ENCODE measurements around the gene TNXB.
A peak's percentile ranks its signal among the peaks of the same experiment; 100 is the strongest.
"Not testable (repeated sequence)": the region's sequence is repeated elsewhere in the genome, so short reads cannot be mapped to it uniquely, and the experiment has no call there.

TNXB gene

DNA sequence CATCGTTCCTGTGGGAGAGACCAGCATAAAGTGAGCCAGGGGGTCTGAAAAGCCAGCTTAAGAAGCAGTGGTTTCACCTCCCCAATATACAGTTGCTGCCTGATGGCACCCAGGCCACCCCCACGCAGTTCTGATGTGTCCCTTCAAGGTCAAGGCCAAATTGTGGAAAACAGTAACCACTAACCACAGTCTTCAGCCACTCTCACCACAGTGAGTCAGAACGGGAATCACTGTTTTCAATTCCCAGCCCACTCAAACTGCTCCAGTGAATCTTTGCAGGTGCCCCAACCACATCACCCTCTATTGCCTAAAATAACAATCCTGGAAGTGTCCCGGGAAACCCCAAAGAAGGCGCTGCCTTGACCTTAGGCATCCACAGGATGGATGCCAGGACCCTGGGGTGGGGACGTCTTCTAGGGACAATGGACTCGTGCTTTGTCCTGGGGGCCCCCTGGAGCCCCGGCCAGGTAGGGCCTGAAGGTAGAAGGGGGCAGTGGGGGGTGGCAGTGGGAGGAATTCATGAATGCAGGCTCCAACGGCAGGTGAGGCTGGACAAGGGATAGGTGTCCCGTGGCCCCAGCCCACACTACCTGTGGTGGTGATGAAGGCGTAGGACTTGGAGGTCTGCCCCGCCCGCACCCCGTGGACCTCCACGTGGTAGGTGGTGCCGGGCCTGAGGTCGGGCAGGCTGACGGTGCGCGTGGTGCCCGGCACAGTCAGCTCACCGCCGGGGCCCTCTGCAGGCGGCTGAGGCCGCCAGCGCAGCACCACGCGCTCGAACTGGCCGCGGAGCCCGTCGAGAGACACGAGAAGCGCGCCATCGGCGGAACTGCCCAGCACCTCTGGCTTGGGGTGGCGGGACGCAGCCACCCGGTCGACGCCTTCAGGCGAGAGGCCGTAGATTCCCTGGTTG lies 22.2 kb downstream of the TNXB start:
- peak in 1 of 51 donors; percentile 10 for DNase-seq

DNA sequence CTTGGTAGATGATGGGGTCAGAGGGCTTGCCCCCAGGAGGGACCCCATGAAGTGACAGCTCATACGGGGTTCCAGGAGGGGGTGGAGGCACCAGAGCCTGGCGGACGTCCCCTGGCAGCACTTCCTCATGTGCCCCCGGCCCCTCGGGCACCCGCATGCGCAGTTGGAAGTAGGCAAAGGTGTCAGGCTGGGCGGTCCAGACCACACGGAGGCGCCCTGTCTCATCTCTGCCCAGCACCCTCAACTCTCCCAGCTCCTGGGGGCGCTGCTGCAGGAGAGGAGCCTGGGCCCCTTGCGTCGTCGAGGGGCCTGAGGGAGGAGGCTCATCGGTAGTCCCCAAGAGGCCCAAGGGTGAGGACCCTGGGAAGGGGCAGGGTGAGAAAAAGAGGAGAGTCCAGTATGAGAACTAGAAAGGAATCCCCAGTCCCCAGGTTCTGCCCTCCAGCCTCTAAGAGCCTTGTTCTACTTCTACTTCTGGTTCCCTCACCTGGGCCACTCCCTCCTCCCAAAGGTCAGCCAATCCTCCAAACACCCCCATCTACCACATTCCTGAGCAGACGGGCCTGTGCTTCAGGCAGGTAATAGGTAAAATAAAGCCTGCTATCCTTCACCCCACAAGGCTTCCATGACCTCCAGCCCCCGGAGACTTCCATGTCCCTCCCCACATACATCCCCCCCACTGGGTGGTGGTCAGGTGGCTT lies 23.2 kb downstream of the TNXB start:
- no peak for DNase-seq

DNA sequence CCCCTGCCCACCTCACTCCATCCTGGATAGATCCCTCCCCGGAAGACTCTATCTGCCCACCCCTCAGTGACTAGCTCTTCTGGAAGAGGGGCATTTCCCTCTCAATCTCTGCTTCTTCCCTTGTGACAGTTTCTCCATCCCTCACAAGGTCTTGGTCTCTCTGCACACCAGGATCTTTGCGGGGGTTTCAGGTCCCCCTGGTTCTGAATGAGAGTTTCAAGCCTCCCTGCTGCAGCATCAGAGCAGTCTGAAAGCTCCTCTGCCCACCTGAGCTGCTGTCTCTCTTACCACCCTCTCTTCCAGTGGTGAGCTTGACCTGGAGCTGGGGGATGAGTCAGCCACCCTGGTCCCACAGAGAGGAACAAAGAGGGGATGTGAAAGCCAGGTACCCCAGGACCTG lies 24.4 kb downstream of the TNXB start:
- DNase-seq = no peak

DNA sequence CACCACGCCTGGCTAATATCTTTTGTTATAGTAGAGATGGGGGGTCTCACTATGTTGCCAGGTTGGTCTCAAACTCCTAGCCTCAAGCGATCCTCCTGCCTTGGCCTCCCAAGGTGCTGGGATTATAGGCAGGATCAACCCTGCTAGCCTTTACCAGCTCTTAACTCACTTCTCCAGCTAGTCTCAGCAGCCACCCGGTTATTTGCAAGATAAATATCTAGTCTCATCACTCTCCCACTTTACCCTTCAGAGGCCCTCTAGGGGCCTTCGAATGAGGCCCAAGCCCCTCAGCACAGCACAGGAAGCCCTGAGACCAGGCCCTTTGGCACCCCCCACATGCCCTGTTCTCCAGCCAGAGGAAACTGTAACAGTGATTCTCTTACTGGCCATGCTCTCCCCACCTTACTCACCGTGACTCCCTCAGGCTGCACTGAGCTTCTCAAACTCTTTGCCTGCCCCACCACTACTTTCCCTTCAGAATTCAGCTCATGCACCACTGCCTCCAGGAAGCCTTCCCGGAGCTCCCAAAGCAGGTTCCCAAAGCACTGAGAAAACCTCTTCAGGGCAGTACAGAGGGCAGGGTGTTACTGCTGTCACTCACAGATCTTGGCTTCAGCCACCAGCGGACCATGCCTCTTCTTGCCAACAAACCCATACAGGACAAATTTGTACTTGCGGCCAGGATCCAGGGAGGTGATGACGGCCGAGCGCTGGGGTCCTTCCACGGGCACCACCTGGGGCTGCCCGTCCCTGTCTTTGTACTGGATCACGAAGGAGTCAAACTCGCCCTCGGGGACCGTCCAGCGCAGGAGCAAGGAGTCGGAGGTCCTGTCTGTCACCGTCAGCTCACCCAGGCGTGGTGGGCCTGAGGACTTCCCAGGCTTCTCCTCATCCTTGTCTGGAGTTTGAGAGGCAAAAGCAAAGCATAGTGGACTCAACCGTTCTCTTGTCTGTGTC lies 25.0 kb downstream of the TNXB start:
- no peak for DNase-seq

DNA sequence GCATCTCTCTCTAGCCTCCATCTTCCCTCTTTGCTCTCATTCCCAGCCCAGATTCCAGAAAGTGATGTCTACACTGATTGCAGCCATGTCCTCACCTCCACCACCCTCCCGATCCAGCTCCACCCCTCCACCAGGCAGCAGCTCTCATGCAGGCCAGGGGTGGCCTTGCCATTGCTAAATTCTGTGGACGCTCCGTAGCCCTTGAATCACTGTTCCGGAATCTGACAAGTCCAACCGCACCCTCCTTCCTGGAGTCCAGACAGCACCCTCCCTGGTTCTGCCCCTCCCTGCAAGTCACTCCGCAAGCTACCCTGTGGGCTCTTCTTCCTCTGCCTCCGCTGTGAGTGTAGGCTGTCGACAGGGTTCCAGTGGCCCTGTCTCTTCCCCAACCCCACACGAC lies 26.2 kb downstream of the TNXB start:
- no peak for DNase-seq

DNA sequence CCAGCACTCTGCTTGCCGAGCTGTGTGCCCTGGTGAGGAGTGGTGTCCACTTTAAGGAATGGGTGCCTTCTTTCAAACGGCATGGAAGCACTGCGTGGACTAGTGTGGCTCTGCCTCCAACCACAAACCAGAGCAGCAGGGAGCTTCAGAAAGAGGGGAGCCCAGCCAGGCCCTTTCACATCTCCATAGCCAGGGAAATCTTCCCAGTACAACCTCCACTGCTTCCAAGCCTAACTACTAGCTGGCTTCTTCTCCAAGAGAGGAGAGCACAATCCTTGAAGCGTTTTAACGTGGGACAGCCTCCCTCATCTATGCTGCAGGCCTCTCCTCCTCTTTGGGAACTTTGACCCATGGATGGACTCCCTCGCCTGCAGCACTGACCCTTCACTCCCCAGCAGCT lies 26.7 kb downstream of the TNXB start:
- DNase-seq = no peak

DNA sequence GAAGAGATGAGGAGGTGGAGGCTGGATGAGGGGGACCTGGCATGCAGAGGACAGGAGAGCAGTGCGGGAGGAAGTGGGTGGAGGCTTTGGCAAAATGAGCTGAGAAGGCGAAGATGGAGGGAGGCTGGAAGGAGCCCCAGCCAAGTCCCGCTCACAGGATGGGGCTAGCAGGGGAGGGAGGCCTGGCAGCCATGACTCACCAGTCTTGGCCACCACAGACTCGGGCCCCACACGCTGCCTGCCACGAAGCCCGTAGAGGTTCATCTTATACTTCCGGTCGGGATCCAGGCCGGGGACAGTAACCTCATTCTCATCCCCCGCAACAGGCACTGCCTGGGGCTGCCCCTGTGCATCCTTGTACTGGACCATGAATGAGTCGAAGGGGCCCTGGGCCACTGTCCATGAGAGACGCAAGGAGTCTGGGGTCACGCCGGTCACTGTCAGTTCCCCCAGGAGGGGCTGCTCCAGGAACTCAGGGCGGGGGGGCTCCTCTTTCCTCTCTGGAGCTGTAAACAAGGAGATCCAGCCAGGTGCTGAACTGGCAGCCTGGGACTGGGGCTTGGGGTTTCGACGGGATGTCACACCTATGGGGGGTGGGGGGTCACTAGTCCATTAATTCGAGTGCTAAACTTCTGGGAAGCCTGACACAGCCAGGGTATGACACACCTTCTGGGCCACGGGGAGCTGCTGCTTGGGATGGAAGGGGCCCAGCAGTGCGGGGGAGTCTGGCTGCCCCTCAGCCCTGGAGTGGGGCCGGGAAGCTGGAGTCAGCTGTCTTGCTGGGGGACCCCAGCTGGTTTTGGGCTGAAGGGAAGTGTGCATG lies 27.8 kb downstream of the TNXB start:
- DNase-seq = peak in 1 of 51 donors; percentile 31

DNA sequence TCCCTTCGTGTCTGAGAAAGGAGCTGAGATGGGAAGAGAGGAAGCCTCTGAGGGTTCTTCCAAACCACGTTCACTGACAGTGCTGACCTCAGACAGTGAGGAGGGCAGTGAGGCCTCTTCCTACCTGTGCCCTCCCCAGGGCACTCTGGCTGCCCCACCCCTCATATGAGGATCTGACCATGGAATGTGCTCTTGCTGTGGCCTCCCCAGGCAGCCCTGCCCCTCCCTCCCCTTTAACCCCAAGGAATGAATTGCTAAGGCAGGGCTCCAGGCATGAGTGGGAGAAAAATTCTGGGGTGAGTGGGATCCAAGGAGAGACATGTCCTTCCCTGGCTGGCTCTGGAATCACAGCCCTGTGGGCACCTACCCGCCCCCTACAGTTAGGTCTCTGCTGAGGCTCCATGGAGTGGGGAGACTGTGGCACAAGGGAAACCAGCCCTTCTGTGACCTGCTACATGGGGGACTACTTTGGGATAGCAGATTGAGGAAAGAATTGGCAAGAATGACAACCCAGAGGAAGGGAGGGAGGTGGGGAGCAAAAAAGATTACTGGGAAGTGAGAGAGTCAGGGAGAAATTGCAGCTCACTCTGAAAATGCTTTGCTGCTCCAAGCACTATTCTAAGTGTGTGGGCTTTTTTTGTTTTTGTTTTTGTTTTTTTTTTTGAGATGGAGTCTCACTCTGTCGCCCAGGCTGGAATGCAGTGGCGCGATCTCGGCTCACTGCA lies 29.4 kb downstream of the TNXB start:
- DNase-seq = no peak

DNA sequence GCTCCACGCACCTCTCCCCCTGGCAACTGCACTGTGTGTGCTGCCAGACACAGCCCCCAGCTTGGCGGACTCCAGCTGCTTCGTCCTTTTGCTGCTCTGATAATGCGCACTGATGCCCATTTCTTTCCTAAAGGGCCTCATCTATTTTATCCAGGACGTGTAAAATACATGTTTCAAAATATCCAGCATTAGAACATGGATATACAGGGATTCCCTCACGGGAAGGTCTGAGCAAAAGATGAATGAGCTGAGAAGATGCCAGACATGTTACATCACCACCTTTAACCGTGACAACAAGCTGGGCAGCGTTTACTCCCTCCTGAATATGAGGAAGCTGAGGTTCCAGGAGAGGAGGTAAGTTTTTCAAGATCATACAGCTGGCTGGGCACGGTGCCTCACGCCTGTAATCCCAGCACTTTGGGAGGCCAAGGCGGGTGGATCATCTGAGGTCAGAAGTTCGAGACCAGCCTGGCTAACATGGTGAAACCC lies 32.8 kb downstream of the TNXB start:
- no peak for DNase-seq

DNA sequence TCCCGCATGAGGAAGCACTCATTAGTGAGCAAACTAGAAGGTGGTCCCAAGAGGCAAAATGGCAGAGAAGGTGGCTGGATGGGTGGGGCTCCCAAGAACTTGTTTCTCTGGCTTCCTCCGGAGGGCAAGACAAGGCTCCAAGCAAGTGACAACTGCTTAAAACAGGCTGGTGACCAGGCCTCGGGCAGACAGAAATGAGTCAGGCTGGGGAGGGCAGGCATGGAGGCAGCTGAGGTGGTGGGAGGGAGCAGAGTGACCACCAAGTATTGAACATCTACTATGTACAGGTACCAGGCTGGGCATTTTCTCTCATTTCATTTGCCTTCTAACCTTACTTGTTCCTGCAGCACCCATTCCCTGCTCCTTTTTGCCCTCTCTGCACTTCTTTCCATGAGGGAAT lies 33.4 kb downstream of the TNXB start:
- DNase-seq = no peak

DNA sequence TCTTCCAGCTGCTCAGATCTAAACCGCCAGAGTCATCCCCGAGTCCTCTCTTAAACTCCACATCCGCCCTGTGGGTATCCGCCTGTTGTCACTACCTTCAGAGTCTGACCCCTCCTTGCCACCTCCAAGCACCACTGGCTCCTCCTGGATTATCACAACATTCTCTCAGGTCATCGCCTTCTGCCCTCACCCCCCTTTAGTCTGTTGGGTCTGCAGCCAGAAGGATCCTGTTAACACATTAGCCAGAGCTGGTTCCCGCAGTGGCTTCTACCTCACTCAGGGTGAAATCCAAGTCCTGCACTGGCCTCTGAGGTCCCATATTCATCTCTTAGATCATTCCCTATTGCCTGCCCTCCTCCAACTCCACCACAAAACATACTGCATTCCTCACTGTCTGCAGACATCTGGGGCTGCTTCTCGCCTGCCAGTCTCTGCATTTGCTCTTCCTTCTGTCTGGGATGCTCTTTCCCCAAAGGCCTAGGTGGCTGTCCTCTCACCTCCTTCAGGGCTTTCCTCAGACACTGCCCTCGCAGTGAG lies 34.1 kb downstream of the TNXB start:
- no peak for DNase-seq

DNA sequence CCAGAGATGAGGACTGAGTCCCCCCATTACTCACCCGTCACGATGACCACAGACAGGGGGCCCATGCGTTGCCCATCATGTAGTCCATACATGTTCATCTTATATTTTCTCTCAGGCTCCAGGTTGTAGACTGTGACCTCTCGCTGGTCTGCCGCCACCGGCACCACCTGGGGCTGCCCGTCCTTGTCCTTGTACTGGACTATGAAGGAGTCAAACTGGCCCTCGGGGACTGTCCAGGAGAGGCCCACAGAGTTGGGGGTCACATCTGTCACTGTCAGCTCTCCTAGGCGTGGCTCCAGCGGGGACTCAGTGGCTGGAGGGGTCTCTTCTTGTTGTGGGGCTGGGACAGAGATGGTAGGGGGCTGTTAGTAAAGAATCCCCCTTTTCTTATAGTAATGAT lies 35.5 kb downstream of the TNXB start:
- DNase-seq = no peak

DNA sequence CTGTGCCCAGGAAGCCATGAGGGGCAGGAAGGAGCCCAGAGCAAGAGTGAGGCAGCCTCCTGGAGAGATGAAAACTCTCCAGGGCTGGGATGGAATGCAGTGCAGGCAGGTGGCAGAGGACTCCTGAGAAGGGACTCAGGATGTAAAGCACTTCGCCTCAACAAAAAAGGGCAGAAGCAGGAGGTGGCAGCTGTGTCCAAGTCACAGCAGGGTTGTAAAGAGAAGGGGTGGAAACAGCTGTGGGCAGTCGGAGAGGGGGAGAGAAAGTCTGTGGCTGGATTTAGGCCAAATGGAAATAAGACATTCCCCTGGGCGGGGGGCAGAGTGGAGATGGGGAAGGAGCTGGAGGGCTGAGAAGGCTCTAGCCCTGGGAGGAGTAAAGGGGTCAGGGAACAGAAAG lies 36.0 kb downstream of the TNXB start:
- no peak for DNase-seq

DNA sequence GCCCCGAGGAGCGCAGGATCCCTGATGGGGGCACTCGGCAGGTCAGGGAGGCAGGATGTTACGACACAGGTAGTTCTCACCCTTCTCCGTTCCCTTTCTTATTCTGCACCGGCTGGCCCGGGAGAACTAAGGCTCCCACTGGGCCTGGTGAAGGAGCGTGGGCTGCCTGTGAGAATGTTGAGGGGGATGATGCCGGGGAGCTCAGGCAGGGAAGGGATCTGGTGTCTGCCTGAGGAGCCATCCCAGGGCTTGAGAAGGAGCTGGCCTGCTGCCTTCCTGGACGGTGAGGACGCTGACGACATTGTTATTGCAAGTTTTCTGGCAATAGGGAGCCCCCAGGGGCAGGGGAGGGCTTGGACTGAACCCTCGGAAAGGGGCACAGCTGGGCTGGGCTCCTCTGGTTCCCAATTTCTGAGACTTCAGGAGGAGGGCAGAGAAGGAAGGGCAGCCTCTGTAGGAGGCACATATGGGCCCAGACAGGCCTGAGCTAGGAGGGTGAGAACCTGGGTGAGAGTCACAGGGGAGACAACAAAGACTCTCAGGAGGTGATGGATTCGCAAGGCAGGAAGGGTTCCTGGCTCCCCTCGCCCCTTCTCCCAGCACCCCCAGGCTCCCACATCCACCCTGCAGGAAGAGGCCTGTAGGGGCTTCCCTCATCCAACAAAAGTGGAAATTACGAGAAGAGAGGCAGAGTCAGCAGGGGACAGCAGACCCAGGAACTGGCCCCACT lies 38.2 kb downstream of the TNXB start:
- DNase-seq = no peak

DNA sequence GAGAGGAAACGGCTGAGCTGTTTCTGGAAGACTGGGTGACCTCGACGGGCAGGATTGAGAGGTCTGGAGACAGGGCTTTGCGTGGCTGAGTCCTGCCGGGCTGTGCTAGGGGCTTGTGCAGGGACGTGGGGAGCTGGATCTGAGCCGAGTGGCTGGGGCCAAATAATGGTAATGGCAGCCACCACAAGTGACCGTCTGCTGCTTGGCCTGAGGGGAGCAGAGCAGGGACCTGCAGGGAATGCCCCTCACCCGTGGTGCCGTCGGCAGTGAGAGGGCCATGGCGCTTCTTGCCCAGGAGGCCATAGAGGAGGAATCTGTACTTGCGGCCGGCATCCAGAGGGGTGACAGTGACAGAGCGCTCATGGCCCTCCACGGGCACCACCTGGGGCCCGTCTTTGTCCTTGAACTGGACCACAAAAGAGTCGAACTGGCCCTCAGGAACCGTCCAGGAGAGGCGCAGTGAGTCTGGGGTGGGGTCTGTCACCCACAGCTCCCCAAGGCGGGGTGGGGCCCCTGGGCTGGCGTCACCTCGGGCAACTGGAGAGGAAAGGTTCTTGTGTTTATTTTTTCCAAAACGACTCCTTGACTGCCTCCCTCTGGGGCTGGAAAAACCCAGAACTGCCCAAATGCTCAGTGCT lies 39.1 kb downstream of the TNXB start:
- DNase-seq = no peak

DNA sequence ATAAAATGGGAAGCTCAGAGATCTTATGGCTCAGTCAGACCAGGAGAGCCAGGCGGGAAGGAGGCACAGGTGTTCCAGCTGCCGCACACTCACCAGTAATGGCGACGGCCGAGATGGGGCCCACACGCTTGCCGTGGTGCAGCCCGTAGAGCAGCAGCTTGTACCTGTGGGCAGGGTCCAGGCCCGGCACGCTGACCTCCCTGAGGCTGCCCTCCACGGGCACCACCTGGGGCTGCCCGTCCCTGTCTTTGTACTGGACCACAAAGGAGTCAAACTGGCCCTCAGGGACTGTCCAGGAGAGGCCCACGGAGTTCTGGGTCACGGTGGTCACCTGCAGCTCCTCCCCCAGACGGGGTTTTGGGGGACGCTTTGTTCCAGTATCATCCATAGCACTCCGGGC lies 39.7 kb downstream of the TNXB start:
- no peak for DNase-seq

DNA sequence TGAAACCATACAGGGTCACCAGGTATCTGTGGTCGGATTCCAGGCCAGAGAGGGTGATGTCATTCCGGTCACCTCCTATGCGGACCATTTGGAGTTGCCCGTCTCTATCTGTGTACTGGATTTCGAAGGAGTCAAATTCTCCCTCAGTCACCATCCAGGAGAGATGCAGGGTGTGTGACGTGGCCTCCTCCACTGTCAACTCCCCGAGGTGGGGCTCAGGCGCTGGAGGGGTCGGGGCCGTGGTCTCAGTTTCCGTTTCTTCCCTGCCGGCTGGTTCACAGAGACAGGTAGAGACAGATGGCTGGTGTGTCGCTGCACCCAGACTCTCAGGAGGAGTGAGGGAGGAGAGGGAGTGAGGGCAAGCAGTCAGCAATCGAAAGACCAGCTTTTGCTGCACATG lies 40.3 kb downstream of the TNXB start:
- no peak for DNase-seq

DNA sequence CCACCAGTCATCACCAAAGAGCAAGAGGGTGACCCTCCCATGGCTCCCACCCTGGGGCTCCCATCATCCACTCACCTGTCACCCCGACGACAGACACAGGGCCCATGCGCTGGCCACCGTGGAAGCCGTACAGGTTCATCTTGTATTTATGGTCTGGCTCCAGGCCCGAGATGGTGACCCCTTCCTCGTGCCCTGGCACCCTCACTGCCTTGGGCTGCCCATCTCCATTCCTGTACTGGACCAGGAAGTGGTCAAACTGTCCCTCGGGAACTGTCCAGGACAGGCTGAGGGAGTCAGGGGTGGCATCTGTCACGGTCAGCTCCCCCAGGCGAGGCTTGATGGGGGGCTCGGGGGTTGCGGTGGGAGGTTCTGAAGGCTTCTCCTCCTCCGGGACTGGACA lies 40.8 kb downstream of the TNXB start:
- not testable (repeated sequence) for DNase-seq

DNA sequence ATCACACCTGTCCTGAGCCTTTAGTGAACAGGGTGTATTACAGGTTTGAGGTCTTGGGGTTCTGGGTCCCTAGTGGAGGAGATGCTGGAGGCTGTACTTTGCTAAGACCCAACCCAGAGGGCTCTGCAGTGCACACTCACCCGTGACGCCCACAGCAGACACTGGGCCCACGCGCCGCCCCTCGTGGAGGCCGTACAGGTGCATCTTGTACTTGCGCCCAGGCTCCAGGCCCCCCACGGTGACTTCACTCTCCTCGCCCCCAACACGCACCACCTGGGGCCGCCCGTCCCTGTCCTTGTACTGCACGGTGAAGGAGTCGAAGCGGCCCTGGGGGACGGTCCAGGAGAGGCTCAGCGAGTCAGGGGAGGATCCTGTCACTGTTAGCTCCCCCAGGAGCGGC lies 41.6 kb downstream of the TNXB start:
- DNase-seq = not testable (repeated sequence)

Measured in hypothalamus (tissue), 51 donors.